Measurements from ENCODE around the gene MRE11.

Gene MRE11

DNA sequence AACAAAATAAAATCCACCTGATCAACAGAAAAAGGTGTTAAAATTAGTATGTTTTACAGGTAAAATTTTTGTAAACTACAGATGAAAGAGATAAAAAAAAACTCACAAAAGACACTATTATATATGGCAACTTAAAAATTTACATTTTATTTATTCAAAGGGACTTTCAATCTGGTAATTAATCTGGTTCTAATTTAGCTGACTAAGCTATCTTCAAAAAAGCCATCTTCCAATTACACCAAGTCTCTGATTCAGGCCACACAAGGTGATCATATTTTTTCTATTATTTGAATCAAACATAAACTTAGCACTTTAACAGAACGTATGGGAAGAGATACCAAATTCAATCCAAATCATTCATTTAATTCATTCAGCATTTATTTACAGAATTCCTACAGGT is 7.6 kb downstream of the MRE11 start:
- DNase-seq (ENCODE audit: low read depth in 1 of 2, low spot score in 1 of 2), result no peak
- in situ Hi-C loops (cut with HindIII; ENCODE audit: low pct_unique_long_range_greater_than_20kb, low sequenced_read_pairs), result no loop called here
- no peak for TF ChIP-seq JUND (IDR thresholded peaks at IDR 0.05; ENCODE audit: low read depth)

DNA sequence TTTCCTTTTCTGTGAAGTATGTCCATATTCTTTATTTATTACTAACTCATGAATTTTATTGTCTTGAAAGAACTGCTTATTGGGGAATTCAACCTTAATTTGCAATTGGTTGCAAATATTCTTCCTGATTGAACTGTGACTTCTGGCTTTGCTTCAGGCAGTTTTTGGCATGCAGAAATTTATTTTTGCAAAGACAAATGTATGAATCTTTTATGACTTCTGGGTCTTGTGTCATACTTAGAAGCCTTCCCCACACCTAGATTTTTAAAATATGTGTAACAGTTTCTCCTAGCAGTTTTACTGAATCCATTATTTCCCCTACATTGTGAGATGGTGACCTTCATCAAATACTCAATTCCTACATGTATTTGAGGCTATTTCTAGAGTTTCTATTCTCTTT is 12.3 kb downstream of the MRE11 start:
- in situ Hi-C loops (cut with HindIII; ENCODE audit: low pct_unique_long_range_greater_than_20kb, low sequenced_read_pairs), result no loop called here
- no peak for DNase-seq (ENCODE audit: low read depth in 1 of 2, low spot score in 1 of 2)
- no peak for TF ChIP-seq JUND (IDR thresholded peaks at IDR 0.05; ENCODE audit: low read depth)

DNA sequence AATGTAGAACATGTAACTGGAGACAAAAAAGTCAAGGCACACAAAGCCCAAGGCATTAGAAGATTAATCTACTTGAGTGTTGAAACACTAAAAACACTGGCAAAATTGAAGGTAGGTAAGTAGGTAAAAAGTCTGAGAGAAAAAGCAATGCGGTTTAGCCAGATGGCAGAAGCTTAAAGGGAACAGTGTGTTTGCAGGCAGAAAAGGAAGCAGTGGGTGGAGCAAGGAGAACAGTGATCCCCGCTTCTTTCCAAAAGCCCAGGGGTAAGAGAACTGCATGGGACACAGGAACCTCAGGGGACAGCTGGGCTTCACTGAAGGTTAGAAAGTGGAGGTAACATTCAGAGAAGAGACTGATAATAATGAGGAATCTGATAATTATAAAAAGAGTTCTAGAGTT is 16.0 kb downstream of the MRE11 start:
- no peak for TF ChIP-seq JUND (IDR thresholded peaks at IDR 0.05; ENCODE audit: low read depth)
- no peak for DNase-seq (ENCODE audit: low read depth in 1 of 2, low spot score in 1 of 2)
- in situ Hi-C loops (cut with HindIII; ENCODE audit: low pct_unique_long_range_greater_than_20kb, low sequenced_read_pairs), result no loop called here

DNA sequence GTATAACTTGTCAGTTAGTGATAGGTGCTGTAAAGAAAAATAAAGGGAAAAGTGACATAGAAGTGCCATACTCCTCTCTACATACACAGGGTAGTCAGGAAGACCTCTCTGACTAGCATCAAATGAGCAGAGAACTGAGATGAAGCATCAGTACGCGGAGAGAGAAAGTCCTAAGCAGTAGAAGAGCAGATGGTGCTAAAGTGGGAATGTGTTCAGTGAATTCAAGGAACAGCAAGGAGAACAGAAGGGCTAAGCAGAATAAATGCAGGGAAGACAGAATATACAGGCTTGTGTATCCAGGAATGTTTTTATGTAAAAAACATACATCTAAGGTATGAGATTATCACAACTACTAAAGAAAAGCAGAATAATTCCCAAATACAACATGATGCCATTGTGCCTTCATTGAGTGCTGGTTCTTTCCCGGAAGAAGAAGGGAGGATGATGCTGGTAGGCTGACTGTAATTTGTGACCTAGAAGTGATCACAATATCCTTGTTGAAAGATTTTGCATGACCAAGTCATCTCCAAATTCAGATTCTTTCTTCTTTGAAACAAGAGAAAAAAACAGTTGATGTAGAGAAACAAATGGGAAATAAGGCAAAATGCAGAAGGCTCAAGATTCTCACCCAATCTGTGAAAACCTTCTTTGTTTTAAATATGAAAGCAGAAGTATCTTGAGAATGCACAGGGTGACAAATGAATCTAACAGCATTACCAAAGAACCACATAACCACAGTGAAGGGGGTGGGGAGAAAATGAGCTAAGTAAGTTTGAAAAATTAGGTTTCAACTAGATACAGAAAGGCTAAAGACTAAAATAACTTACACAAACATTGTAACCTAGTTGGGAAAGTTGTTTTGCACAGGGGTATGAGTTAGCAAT is 20.5 kb downstream of the MRE11 start:
- no peak for DNase-seq (ENCODE audit: low read depth in 1 of 2, low spot score in 1 of 2)
- TF ChIP-seq JUND (IDR thresholded peaks at IDR 0.05; ENCODE audit: low read depth), result no peak

DNA sequence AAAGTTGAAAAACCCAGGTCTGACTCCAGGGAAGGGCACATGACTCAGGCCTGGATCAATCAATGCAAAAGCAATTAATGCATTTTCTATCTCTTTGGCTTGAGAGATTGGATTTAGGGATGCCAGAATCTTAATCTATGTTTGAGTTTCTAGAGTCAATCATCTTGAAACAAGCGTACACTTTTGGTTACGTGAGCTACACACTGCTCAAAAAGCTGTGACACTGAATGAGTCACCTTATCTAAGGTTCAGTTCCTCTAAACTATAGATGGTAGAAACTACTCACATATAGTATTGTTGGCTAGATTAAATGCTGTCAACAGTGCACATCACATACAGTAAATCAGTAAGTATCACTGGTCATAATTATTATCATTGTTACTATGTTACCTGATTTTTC is 24.2 kb downstream of the MRE11 start:
- DNase-seq (ENCODE audit: low read depth in 1 of 2, low spot score in 1 of 2), result no peak
- no peak for TF ChIP-seq JUND (IDR thresholded peaks at IDR 0.05; ENCODE audit: low read depth)
- in situ Hi-C loops (cut with HindIII; ENCODE audit: low pct_unique_long_range_greater_than_20kb, low sequenced_read_pairs), result no loop called here

More for the DNA sequence above, 20.5 kb downstream of the MRE11 start:
- in situ Hi-C loops (cut with HindIII; ENCODE audit: low pct_unique_long_range_greater_than_20kb, low sequenced_read_pairs), result no loop called here

GRCh38 chr11:94459576-94459975 is 34.1 kb downstream of the MRE11 start:
- TF ChIP-seq JUND (IDR thresholded peaks at IDR 0.05; ENCODE audit: low read depth), result no peak
- in situ Hi-C loops (cut with HindIII; ENCODE audit: low pct_unique_long_range_greater_than_20kb, low sequenced_read_pairs), result no loop called here
- no peak for DNase-seq (ENCODE audit: low read depth in 1 of 2, low spot score in 1 of 2)

GRCh38 chr11:94457118-94458029 is 36.3 kb downstream of the MRE11 start:
- no peak for TF ChIP-seq JUND (IDR thresholded peaks at IDR 0.05; ENCODE audit: low read depth)
- DNase-seq (ENCODE audit: low read depth in 1 of 2, low spot score in 1 of 2), result no peak
- in situ Hi-C loops (cut with HindIII; ENCODE audit: low pct_unique_long_range_greater_than_20kb, low sequenced_read_pairs), result no loop called here

GRCh38 chr11:94455861-94456260 is 37.8 kb downstream of the MRE11 start:
- DNase-seq (ENCODE audit: low read depth in 1 of 2, low spot score in 1 of 2), result peak in 1 of 2 experiments; percentile 24
- in situ Hi-C loops (cut with HindIII; ENCODE audit: low pct_unique_long_range_greater_than_20kb, low sequenced_read_pairs), result no loop called here
- no peak for TF ChIP-seq JUND (IDR thresholded peaks at IDR 0.05; ENCODE audit: low read depth)

DNA sequence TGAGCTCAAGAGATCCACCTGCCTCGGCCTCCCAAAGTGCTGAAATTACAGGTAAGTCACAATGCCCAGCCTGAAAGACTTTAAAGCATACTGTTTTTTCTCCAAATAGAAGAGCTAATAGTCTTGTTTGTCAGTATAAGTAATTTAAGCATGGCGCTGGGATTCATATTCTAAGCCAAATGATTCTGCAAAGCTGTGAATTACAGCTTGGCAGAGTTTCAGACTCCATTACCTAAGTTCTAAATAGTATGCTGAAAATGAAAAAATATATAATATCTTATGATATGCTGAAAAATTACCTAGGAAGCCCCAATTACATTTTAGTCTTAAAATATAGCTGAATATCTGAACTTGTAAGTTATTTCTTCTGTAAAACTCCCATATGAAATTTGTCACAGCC is 39.3 kb downstream of the MRE11 start:
- no peak for DNase-seq (ENCODE audit: low read depth in 1 of 2, low spot score in 1 of 2)
- in situ Hi-C loops (cut with HindIII; ENCODE audit: low pct_unique_long_range_greater_than_20kb, low sequenced_read_pairs), result no loop called here
- TF ChIP-seq JUND (IDR thresholded peaks at IDR 0.05; ENCODE audit: low read depth), result no peak

GRCh38 chr11:94452988-94453387 is 40.7 kb downstream of the MRE11 start:
- DNase-seq (ENCODE audit: low read depth in 1 of 2, low spot score in 1 of 2), result no peak
- in situ Hi-C loops (cut with HindIII; ENCODE audit: low pct_unique_long_range_greater_than_20kb, low sequenced_read_pairs), result no loop called here
- TF ChIP-seq JUND (IDR thresholded peaks at IDR 0.05; ENCODE audit: low read depth), result no peak

DNA sequence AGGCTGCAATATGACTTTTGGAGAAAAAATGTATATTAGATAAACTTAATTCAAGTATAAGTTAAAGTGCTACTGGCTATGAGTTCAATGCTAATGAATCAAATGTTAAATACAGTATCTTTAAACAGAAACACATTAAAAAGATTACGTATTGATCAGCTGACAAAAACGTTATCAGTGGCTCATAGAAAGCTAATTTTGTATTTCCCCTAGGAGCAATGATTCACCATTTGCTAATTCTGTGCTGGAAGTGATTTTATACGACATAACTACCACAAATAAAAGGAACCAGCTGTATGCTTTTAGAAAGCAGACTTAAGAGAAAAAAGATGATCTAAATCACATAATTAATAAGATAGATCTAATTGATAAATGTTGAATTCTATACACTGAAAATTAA is 43.6 kb downstream of the MRE11 start:
- no peak for TF ChIP-seq JUND (IDR thresholded peaks at IDR 0.05; ENCODE audit: low read depth)
- DNase-seq (ENCODE audit: low read depth in 1 of 2, low spot score in 1 of 2), result no peak
- in situ Hi-C loops (cut with HindIII; ENCODE audit: low pct_unique_long_range_greater_than_20kb, low sequenced_read_pairs), result no loop called here

- in situ Hi-C loops (cut with HindIII; ENCODE audit: low pct_unique_long_range_greater_than_20kb, low sequenced_read_pairs), result no loop called here
- TF ChIP-seq JUND (IDR thresholded peaks at IDR 0.05; ENCODE audit: low read depth), result no peak
- peak in 1 of 2 experiments; percentile 4 for DNase-seq (ENCODE audit: low read depth in 1 of 2, low spot score in 1 of 2)
These were observed 44.2 kb downstream of the MRE11 start for GRCh38 chr11:94449437-94449836.

- no peak for TF ChIP-seq JUND (IDR thresholded peaks at IDR 0.05; ENCODE audit: low read depth)
- DNase-seq (ENCODE audit: low read depth in 1 of 2, low spot score in 1 of 2), result no peak
- in situ Hi-C loops (cut with HindIII; ENCODE audit: low pct_unique_long_range_greater_than_20kb, low sequenced_read_pairs), result no loop called here
These were observed 44.6 kb downstream of the MRE11 start for GRCh38 chr11:94449029-94449428.

All from T47D (cell line).